Suppressor macrophage treated with lipopolysaccharide for 4 hours (primary cell): ENCODE measurements around the gene FXYD3.
"Not testable (repeated sequence)": the region's sequence is repeated elsewhere in the genome, so short reads cannot be mapped to it uniquely, and the experiment has no call there.

Source experiments
- DNase-seq: peaks from one replicate; pipeline ENCODE4 v3.0.0-alpha.2; 2020

FXYD3 gene

GRCh38 chr19:35126624-35126959, 11.0 kb downstream of the FXYD3 start:
- DNase-seq: no peak

GRCh38 chr19:35127871-35128270, 12.2 kb downstream of the FXYD3 start:
- no peak for DNase-seq

GRCh38 chr19:35128398-35129057, 12.9 kb downstream of the FXYD3 start:
- no peak for DNase-seq

- not testable (repeated sequence) for DNase-seq
Observed at GRCh38 chr19:35129724-35130274, 14.2 kb downstream of the FXYD3 start.

- DNase-seq: no peak
Observed at GRCh38 chr19:35130761-35131720, 15.4 kb downstream of the FXYD3 start.

- DNase-seq: no peak
Observed at GRCh38 chr19:35132254-35132653, 16.6 kb downstream of the FXYD3 start.

GRCh38 chr19:35133826-35134225, 18.2 kb downstream of the FXYD3 start:
- DNase-seq: no peak

GRCh38 chr19:35134601-35135242, 19.1 kb downstream of the FXYD3 start, which contains the start of gene LGI4:
TSS of gene LGI4 (minus strand) at chr19:35135059. CDS start at chr19:35134680, 379 bp downstream.
- DNase-seq: no peak

- peak; percentile 79 for DNase-seq
Observed at GRCh38 chr19:35135389-35135909, 19.8 kb downstream of the FXYD3 start.

- DNase-seq: no peak
Observed at GRCh38 chr19:35136231-35136630, 20.6 kb downstream of the FXYD3 start.

- no peak for DNase-seq
Observed at GRCh38 chr19:35136977-35137702, 21.5 kb downstream of the FXYD3 start.

GRCh38 chr19:35138305-35138892, 22.8 kb downstream of the FXYD3 start, which contains the start of gene FXYD1:
TSS of gene FXYD1 (plus strand) at chr19:35138824. CDS start at chr19:35140080, 1,256 bp downstream.
- DNase-seq: no peak

- no peak for DNase-seq
Observed at GRCh38 chr19:35140207-35140961, 24.8 kb downstream of the FXYD3 start.

GRCh38 chr19:35140962-35141836, 25.6 kb downstream of the FXYD3 start:
- peak; percentile 94 for DNase-seq

GRCh38 chr19:35141837-35142605, 26.4 kb downstream of the FXYD3 start:
- peak; percentile 42 for DNase-seq

- DNase-seq: peak; percentile 62
Observed at GRCh38 chr19:35142606-35143230, 27.1 kb downstream of the FXYD3 start.

GRCh38 chr19:35143231-35143715, 27.6 kb downstream of the FXYD3 start, which contains the start of gene FXYD7:
TSS of gene FXYD7 (plus strand) at chr19:35143255. CDS start at chr19:35143334, 79 bp downstream.
- no peak for DNase-seq

GRCh38 chr19:35143818-35144217, 28.2 kb downstream of the FXYD3 start:
- no peak for DNase-seq
